Measurements from ENCODE around the gene ZNF200.
A peak's percentile ranks its signal among the peaks of the same experiment; 100 is the strongest.
"Not testable (repeated sequence)": the region's sequence is repeated elsewhere in the genome, so short reads cannot be mapped to it uniquely, and the experiment has no call there.

ZNF200 gene

DNA sequence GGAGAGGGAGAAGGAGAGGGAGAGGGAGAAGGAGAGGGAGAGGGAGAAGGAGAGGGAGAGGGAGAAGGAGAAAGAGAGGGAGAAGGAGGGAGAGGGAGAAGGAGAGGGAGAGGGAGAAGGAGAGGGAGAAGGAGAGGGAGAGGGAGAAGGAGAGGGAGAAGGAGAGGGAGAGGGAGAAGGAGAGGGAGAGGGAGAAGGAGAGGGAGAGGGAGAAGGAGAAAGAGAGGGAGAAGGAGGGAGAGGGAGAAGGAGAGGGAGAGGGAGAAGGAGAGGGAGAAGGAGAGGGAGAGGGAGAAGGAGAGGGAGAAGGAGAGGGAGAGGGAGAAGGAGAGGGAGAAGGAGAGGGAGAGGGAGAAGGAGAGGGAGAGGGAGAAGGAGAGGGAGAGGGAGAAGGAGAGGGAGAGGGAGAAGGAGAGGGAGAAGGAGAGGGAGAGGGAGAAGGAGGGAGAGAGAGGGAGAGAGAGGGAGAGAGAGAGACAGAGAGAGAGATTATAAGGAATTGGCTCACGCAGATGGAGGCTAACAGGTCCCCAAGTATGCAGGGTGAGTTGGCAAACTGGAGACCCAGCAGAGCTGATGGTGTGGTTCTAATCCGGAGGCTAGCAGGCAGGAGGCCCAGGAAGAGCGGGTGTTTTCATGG, 37.1 kb downstream of the ZNF200 start:
- not testable (repeated sequence) for DNase-seq

DNA sequence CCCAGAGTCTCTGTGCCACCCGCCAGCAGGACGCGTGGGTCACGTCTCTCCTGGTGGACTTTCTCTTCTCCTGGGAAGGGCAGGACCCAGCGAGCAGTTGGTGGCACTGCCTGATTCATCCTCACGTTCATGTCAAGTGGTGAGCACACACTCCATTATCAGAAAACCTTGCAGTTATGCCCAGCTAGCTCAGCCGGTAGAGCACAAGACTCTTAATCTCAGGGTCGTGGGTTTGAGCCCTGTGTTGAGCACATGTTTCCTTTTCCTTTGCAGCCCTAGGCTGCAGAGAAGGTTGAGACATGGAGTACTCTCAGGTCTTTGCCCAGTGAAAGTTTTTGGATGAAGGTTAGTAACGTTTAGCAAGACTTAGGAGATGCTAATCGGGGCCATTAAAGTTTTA, 39.0 kb downstream of the ZNF200 start:
- no peak for DNase-seq

DNA sequence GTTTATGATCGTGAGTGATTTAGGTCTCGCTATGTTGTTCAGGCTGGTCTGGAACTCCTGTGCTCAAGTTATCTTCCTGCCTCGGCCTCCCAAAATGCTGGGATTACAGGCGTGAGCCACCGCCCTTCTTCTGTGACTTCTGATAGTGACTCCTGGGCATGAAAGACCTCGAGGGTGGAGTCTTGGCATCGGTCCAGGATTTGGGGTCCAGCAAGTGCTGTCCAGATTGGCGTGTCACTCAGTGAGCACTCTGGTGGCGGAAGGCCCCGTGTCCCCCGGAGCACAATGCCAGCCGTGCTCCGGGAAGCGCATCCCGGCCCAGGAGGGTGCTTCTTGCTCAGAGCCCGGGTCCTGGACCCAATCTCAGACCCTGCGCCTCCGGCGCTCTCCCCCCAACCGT, 40.2 kb downstream of the ZNF200 start:
- no peak for DNase-seq

DNA sequence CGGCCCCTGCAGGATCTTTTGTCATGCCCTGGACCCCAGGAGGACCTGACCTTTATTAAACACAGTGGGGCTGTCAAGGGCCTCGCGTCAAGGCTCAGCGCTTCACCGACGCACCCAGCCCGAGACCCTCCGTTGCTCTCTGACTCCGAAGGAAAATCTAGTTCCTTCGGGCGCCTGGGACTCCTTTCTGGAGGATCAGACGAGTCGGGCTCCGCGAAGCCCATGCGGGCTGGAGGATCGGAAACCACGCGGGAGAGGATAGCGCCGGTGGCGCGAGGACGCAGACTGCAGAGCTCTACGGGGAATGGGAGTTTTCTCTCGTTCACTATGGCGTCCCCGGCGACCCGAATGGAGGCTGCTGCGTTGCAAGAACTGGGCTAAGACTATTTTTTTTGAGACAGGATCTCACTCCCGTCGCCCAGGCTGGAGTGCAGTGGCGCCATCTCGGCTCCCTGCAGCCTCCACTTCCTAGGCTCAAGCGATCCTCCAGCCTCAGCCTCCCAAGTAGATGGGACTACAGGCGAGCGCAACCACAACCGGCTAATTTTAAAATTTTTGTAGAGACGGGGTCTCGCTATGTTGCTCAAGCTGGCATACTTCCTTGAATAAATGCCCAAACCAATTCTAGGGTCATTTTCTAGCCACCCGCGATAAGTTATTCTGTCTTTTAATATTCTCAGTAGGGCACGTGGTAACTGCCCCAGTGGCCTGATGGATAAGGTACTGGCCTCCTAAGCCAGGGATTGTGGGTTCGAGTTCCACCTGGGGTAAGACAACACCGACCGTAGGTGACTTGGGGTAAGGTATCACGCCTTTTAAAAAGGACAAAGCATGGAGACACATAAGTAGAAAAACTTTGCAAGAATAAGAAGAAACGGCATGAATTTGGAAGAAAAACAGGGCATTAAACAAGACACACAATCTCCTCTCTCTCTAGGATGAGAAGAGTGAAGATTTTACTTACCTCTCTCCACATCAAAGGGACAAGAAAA, 41.4 kb downstream of the ZNF200 start:
- DNase-seq = no peak

DNA sequence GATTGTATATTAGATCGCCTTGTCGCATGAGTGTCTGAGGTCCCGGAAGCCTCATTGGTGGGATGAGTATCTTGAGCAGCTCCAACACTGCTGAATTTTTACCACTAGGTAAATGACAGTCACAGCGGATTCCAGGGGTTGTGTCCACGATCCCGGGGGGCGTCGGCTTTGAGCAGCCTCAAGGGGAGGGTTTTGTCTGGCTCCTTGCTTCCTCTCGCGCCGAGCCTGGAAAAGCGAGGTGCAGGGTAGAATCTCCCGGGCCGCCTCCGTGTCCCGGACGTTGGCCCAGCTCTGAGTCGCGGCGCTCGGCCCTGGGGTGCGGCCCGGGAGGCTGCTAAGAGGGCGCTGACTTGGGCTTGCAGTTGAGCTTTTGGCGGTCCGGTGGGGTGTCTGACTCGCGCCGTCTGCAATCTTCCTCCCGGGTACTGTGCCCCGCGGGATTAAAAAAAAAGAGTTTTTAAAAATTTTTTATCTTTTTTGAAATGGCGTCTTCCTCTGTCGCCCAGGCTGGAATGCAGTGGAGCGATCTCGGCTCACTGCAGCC, 42.4 kb downstream of the ZNF200 start:
- DNase-seq = no peak

DNA sequence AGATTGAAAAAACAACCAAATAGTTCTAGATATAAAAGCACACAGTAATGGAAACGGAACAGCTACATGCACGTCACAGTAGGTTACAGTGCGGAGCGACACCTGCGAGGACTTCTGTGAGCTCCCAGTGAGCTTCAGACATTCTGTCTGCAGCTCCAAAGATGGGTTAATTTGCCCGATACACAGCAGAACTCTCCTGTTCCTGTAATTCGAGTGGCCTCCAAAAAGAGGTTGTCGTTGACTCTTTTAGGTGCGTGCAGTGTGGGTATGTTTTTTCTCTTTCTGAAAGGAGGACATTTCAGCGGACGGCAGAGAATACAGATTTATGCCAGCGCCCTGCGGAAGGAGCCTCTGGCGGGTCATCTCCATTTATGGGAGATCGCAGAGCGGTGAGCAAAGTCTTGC, 44.0 kb downstream of the ZNF200 start:
- no peak for DNase-seq

DNA sequence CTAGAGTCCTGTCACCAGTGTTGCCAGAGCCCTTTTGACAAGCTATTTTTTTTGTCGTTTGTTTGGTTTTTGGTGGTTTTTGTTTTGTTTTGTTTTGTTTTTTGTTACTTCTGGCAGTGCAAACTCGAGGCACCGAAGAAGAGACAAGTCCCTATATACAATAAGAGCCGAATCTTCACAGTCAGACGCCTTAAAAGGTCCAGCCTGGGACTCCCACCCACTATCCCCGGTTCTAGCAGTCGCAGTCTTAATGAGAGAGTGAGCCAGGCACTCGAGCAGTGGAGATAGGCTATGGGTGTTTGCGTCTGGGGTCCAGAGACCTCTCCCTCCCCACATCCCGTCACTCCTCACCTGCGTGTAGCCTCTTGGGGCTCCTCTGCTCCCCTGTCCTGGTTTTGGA, 45.1 kb downstream of the ZNF200 start:
- no peak for DNase-seq

DNA sequence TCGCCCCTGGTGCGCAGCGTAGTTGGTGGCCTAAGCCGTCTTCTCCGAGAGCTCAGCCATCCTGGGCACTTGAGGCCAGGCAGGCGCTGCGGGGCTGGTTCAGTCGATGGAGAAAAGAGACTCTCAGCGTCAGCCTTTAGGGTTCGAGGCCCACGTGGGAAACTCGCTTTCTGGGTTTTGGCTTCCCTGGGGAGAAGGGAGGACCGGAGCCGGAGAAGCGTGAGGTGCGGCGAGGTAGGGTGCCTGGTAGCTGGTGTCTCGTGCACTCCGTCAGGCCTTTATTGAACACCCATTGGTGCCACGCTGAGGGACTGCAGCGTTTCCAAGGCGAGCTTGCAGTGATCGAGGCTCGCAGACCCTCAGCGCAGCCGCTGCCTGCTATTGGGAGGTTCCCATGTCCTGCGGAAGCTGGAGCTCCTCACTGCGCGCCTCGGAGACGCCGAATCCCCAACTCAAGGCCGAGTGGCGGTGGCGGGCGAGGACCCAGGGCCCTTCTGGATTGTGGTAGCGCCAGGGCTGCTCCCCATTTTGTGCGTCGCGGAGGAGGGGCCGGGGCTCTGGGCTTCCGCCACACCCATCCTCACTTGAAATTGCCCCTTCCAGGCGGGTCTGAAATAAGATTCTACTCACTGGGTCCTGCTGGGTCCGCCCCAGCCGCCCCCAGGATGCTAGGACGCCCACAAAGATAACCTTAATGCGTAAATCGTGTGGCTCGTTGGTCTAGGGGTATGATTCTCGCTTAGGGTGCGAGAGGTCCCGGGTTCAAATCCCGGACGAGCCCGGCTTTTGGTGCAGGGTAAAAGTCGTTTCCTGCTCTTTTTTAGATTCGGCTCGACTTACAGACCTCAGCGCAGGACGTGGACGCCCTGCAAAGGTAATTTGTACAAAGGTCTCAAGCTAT, 45.8 kb downstream of the ZNF200 start:
- peak in 1 of 2 experiments; percentile 31 for DNase-seq

DNA sequence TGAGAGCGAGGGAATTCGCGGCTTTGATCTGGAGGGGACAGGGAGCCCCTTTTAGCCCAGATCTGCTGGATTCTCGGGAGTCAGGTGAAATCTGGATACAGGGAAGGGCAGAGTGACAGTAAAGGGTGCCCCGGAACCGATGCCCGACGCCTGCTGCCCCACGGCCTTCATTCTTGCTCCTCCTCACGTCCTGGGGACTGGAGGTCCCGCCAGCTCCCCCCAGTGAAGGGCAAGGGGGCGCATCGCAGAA, 46.4 kb downstream of the ZNF200 start:
- DNase-seq = no peak

DNA sequence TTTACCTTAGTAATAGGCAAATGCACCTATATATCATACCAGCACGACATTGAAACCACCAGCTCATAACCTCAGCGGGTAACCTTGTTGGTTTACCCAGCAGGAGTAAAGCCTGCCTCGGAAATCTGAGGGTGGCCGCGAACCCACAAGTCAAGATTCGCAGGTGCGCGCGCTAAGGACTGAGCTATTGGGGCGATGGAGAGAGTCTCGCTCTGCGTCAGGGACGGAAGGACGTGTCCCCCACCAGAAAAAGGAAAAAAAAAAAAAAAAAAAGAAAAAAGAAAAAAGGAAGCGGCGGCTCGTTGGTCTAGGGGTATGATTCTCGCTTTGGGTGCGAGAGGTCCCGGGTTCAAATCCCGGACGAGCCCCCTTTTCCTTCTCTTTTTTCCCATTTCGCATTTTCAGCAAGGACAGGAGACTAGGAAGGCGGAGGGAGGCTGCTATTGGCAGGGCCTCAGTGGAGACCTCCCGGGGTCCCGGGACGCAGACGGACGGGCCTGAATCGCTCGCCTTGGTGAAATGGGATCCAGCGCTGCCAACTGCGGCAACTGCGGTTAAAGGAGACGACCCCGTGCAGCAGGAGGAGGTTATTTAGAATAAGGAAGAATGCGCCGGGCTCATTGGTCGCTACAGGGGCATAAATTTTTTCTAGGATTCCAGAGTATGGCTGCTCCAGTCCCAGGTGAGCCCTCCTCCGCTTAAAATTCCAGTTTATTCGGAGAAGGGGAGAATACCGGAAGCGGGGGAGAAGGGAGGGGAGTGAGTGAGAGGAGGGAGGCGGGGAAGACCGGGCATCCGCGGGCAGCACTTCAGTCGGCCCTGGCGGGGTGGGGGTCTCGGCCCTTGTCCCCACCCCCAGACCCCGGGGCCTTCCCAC, 46.9 kb downstream of the ZNF200 start, which contains the start of gene OR1F1:
TSS of gene OR1F1 (plus strand) at position 407 of the 877 bp plus-strand sequence.
- DNase-seq = no peak

DNA sequence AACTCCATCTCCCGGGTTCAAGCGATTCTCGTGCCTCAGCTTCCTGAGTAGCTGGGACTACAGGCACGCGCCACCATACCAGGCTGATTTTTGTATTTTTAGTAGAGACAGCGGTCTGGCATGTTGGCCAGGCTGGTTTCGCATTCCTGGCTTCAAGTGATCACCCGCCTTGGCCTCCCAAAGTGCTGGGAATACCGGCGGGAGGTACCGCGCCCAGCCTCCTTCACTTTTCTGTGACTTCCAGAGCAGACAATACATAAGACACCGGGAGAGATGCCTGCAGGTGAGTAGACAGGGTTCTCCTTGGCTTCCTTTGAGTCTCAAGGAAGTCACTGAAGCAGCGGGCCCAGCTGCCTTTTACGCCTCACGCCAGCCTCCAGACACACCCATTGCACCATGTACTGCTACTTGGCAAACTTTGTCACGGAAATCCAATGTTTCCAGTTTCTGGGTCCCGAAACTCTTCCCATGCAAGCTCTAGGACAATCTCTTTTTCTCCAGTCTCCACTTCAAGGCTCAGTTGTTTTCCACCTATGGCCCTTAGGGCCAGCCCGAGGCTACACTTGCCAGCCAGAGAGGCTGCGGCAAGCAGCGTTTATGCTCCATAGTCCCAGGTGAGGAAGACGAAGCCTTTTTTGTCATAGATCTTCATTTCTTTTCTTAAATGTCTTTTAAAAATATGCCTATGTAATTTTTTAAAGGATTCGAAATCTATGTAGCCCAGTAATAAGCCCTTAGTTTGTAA, 47.8 kb downstream of the ZNF200 start:
- no peak for DNase-seq

DNA sequence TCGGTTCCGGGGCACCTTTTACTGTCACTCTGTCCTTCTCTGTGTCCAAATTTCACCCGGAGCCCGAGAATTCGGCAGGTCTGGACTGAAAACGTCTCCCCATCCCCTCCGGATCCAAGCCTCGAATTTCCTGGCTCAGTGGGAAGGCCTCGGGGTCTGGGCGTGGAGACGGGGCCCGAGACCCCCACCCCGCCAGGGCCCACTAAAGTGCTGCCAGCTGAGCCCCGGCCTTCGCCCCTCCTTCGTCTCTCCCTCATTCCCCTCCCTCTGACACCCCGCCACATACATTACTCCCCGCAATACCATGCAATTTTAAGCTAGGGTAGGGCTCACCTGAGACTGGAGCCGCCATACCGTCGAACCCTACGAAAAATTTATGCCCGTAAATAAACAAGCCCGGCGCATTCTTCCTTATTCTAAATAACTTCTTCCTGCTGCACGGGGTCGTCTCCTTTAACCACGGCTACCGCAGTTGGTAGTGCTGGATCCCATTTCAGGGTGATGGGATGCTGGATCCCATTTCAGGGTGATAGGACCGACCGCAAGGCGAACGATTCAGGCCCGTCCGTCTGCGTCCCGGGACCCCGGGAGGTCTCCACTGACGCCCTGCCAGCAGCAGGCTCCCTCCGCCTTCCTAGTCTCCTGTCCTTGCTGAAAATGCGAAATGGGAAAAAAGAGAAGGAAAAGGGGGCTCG, 51.4 kb downstream of the ZNF200 start:
- no peak for DNase-seq

DNA sequence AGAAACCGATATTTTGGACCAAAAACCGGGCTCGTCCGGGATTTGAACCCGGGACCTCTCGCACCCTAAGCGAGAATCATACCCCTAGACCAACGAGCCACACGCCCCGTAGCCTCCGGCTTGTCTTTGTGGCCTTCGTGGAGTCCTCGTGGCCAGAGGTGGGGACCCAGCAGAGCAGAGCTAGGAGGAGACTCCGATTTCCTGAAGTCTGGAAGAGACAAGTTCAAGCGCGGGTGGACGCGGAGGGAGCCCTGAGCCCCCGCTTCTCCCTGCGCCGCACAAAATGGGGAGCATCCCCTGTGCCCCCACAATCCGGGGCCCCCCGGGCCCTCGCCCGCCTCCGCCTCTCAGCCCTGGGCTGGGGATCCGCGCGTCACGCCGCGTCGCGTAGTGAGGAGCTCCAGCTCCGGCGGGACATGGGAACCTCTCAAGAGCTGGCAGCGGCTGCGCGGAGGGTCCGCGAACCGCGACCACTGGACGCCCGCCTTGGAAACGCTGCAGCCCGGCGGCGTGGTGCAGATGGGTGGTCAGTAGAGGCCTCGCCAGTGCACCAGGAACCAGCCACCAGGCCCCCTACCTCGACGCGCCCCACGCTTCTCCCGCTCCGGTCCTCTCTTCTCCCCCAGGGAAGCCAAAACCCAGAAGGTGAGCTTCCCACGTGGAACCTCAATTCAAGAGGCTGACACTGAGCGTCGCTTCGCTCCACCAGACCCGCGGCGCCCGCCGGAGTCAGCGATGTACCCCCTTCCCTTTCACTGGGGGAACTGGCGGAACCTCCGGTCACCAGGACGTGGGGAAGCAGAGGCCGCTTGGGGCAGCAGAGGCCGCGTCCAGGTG, 52.1 kb downstream of the ZNF200 start:
- no peak for DNase-seq

DNA sequence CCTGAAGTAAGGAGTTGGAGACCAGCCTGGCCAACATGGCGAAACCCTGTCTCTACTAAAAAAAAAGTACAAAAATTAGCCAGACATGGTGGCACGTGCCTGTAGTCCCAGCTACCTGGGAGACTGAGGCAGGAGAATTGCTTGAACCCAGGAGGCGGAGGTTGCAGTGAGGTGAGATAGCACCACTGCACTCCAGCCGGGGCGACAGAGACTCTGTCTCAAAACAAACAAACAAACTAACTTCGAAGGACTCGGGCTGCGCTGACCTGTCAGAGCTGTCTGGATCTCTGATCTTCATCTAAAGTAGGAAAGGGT, 52.7 kb downstream of the ZNF200 start:
- not testable (repeated sequence) for DNase-seq

DNA sequence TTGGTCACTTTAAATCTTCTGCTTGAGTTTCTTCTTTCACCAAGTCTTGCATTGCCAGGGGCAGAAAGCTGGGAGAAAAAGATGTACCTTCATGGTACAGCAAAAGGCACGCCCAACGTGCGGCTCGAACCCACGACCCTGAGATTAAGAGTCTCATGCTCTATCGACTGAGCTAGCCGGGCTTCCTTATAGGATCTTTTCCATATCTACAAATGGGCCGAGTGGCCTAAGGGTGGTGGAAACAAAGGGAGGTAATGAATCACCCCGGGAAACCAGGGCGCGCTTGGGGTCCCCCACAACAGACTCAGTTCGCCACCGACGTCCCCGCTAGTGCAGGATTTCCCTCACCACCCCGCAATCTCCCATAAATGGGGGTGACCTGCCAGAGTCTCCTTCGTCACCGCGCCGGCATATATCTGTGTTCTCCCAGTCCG, 54.5 kb downstream of the ZNF200 start:
- DNase-seq = no peak

DNA sequence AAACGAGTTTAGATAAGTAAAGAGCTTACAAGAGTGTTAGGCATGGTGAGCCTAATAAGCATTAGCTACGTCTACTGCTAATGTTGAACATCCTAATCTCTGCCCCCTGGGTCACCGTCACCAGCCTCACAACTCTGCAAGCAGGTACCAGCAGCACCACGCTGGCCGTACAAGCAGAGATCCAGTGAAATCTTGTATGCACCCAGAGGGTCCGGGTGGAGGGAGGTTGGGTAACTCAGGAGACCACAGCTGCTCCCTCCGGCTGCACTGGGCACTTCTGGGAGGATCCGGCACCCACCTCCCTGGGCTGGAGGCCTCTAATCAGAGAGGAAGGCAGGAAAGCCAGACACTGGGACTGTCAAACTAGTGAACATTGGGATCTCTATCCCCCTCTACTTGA, 55.3 kb downstream of the ZNF200 start:
- DNase-seq = no peak

DNA sequence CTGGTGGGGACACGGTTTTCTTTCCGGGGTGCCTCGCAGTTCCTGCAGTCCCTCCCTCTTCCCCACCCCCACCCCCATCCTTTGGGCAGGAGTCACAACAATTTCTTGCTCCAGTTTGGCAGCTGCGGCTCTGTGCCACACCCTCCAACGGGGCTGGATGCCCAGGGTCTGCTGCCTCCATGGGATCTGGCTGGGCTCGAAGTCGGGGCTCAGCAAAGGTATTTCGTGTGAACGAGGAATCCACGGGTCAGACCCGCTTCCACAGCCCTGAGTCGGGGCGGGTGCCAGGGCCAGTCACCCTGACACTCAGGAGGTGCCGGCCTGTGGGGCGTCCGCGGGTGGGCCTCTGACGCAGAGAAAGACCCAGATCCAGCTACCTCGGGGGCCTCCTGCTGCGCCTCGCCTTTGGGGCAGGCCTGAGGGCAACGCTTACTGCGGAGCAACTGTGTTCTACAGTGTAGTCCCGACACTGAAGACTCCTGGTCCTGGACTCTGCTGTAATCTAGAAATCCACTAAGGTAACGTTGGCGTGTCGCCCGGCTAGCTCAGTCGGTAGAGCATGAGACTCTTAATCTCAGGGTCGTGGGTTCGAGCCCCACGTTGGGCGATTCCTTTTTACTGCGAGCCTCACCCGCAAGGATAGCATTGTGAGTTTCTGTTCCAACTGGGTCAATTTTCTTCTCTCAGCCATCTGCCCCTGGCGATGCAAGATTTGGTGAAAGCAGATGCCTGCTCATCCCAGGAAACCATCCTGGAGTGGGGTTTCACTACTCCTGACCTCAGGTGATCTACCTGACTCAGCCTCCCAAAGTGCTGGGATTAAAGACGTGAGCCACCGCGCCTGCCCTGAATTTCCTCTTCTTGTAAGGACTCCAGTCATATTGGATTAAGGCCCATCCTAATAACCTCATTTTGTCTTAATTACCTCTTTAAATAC, 59.5 kb downstream of the ZNF200 start:
- no peak for DNase-seq

DNA sequence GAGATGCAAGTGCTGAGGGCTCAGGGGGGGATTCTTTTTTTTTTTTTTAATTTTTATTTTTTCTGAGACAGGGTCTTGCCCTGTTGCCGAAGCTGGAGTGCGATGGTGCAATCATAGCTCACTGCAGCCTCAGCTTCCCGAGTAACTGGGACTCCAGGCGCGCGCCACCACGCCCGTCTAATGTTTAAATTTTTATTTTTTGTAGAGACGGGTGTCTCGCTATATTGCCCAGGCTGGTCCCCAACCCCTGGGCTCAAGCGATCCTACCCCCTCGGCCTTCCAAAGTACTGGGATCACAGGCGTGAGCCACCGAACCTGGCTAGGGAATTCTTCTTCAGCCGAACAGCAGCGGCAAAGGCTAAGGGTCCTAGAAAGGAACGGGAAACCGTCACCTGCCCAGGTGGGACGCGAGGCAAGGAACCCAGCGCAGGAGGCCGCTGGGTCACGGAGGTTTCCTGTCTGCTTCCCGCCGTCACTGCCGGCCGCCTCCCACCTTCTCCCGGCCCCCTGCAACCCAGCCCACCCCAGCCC, 60.3 kb downstream of the ZNF200 start:
- DNase-seq = no peak

Data from Kasumi-1 (cell line).